Neural cell (in vitro differentiated cells): ENCODE data around the gene TRIM29. TPM values are rescaled to one million over a fixed set of nuclear protein-coding genes. Genes with fewer than 3 reads are reported as not detected.

Experiments used
- H2AFZ ChIP-seq: fragments of 200-600, 300-800 bp; sonication (generic), shearing (Covaris generic); 2 replicates; pipeline ENCODE4 v1.6.0; 2014; ENCODE audit warnings: low read depth, mild to moderate bottlenecking, antibody characterized with exemption, low read length, moderate library complexity
- H3F3A ChIP-seq: fragments of 200-600 bp; shearing (Covaris generic); 2 replicates; pipeline ENCODE4 v1.6.1; 2016; ENCODE audit warnings: mild to moderate bottlenecking, moderate library complexity, mixed read lengths, antibody characterized with exemption, low read length; ENCODE audit not compliant: insufficient read depth, poor library complexity, severe bottlenecking
- H3K27ac ChIP-seq: fragments of 200-600, 300-800 bp; sonication (generic), shearing (Covaris generic); 2 replicates; pipeline ENCODE4 v1.5.1; 2014; ENCODE audit warnings: mild to moderate bottlenecking, low read length, moderate library complexity
- H3K27me3 ChIP-seq: fragments of 300-800, 200-600 bp; sonication (generic), shearing (Covaris generic); 2 replicates; pipeline ENCODE4 v1.6.0; 2014; ENCODE audit warnings: mild to moderate bottlenecking, low read depth, low read length, moderate library complexity; ENCODE audit not compliant: insufficient read depth
- H3K36me3 ChIP-seq: fragments of 300-800, 200-600 bp; sonication (generic), shearing (Covaris generic); 2 replicates; pipeline ENCODE4 v1.5.1; 2014; ENCODE audit warnings: mild to moderate bottlenecking, antibody characterized with exemption, low read length, moderate library complexity; ENCODE audit not compliant: insufficient read depth
- H3K4me2 ChIP-seq: fragments of 300-800, 200-600 bp; sonication (generic), shearing (Covaris generic); 2 replicates; pipeline ENCODE4 v1.6.0; 2014; ENCODE audit warnings: mild to moderate bottlenecking, low read length
- H3K4me3 ChIP-seq: fragments of 300-800, 200-600 bp; sonication (generic), shearing (Covaris generic); 2 replicates; pipeline ENCODE4 v1.5.1; 2014; ENCODE audit warnings: mild to moderate bottlenecking, low read length, moderate library complexity
- H3K79me2 ChIP-seq: fragments of 200-600 bp; shearing (Covaris generic); replicated peaks from 2 replicates; pipeline ENCODE4 v1.6.0; 2014; ENCODE audit warnings: mild to moderate bottlenecking, low read length, moderate library complexity; ENCODE audit not compliant: insufficient read depth
- H3K9ac ChIP-seq: fragments of 300-800, 200-600 bp; sonication (generic), shearing (Covaris generic); 2 replicates; pipeline ENCODE4 v1.6.1; 2016; ENCODE audit warnings: mild to moderate bottlenecking, low read length, mixed read lengths
- H3K9me2 ChIP-seq: fragments of 200-600 bp; shearing (Covaris generic); 2 replicates; pipeline ENCODE4 v1.6.1; 2016; ENCODE audit warnings: mild to moderate bottlenecking, low read length, mixed read lengths; ENCODE audit not compliant: insufficient read depth
- H3K9me3 ChIP-seq: fragments of 200-600, 300-800 bp; sonication (generic), shearing (Covaris generic); 2 replicates; pipeline ENCODE4 v1.6.1; 2016; ENCODE audit warnings: mild to moderate bottlenecking, mixed run types, low read length, moderate library complexity, mixed read lengths
- H4K20me1 ChIP-seq: fragments of 200-600 bp; shearing (Covaris generic); 2 replicates; pipeline ENCODE4 v1.6.1; 2016; ENCODE audit warnings: mild to moderate bottlenecking, mixed run types; ENCODE audit not compliant: insufficient read depth
- CTCF ChIP-seq: fragments of 450-650 bp; IDR thresholded peaks from 2 replicates; pipeline ENCODE4 v1.5.1; 2014; ENCODE audit warnings: antibody characterized with exemption, mild to moderate bottlenecking, moderate library complexity; ENCODE audit not compliant: poor library complexity, severe bottlenecking
- EP300 ChIP-seq: fragments of 450-650 bp; conservative IDR thresholded peaks from 2 replicates; pipeline ENCODE4 v1.6.1; 2014; ENCODE audit warnings: antibody characterized with exemption, mild to moderate bottlenecking, moderate library complexity; ENCODE audit not compliant: poor library complexity, severe bottlenecking
- EZH2 ChIP-seq: fragments of 200-600, 300-800 bp; shearing (Covaris generic), sonication (generic); IDR thresholded peaks from 2 replicates; pipeline ENCODE4 v1.6.1; 2014; ENCODE audit warnings: antibody characterized with exemption, low read length, borderline replicate concordance, mild to moderate bottlenecking; ENCODE audit not compliant: insufficient read depth, poor library complexity, severe bottlenecking
- MXI1 ChIP-seq: fragments of 450-650 bp; conservative IDR thresholded peaks from 2 replicates; pipeline ENCODE4 v1.6.1; 2014; ENCODE audit warnings: antibody characterized with exemption, mild to moderate bottlenecking; ENCODE audit not compliant: poor library complexity, severe bottlenecking
- POLR2AphosphoS5 ChIP-seq: IDR thresholded peaks from 2 replicates; pipeline ENCODE4 v1.6.1; 2012
- RAD21 ChIP-seq: fragments of 450-650 bp; conservative IDR thresholded peaks from 2 replicates; pipeline ENCODE4 v1.6.1; 2014; ENCODE audit warnings: antibody characterized with exemption, mild to moderate bottlenecking, moderate library complexity
- SMC3 ChIP-seq: fragments of 450-650 bp; conservative IDR thresholded peaks from 2 replicates; pipeline ENCODE4 v1.6.1; 2014; ENCODE audit warnings: antibody characterized with exemption, mild to moderate bottlenecking, moderate library complexity; ENCODE audit not compliant: poor library complexity
- TAF1 ChIP-seq: IDR thresholded peaks from 2 replicates; pipeline ENCODE4 v1.6.1; 2012; ENCODE audit warnings: low read depth
- polyA plus RNA-seq: library from polyadenylated mRNA; depleted of rRNA; stranded (reverse); fragments of >200 nt; gene quantifications from 2 replicates; pipeline ENCODE4 v1.2.3, GENCODE V29; 2014
- TF ChIP-seq, protein P1 (sequence below): IDR thresholded peaks from 2 replicates; pipeline ENCODE4 v1.6.1; 2012; ENCODE audit warnings: borderline replicate concordance

The TRIM29 gene
- polyA plus RNA-seq, 1 donor from 2014 or later: 0.82 TPM

DNA sequence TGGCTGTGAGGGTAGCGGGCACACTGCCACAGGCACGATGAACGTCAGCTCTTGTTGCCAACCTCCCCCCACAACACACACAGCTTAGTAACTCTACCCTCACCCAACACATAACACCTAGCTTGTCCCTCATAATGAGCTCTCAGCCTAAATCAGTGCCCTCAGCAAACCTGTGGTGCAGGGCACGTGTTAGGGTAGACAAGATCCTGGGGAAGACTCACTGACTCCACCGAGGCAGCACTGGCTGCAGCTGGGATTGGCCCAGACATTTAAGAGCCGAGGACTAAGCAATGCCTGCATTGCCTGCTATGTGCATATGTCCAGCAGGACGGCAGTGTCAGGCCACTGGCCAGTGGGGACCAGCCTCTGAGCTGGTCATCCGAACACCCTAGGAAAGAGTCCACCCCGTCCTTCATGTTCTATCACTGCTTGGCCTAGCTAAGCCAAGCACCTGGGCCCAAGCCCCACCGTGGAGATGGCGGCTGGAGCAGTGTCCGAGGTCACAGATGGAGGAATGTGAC is 32.9 kb upstream of the TRIM29 start:
- no peak for TF ChIP-seq EP300
- TF ChIP-seq EZH2: no peak
- no peak for TF ChIP-seq MXI1
- TF ChIP-seq, protein P1, sequence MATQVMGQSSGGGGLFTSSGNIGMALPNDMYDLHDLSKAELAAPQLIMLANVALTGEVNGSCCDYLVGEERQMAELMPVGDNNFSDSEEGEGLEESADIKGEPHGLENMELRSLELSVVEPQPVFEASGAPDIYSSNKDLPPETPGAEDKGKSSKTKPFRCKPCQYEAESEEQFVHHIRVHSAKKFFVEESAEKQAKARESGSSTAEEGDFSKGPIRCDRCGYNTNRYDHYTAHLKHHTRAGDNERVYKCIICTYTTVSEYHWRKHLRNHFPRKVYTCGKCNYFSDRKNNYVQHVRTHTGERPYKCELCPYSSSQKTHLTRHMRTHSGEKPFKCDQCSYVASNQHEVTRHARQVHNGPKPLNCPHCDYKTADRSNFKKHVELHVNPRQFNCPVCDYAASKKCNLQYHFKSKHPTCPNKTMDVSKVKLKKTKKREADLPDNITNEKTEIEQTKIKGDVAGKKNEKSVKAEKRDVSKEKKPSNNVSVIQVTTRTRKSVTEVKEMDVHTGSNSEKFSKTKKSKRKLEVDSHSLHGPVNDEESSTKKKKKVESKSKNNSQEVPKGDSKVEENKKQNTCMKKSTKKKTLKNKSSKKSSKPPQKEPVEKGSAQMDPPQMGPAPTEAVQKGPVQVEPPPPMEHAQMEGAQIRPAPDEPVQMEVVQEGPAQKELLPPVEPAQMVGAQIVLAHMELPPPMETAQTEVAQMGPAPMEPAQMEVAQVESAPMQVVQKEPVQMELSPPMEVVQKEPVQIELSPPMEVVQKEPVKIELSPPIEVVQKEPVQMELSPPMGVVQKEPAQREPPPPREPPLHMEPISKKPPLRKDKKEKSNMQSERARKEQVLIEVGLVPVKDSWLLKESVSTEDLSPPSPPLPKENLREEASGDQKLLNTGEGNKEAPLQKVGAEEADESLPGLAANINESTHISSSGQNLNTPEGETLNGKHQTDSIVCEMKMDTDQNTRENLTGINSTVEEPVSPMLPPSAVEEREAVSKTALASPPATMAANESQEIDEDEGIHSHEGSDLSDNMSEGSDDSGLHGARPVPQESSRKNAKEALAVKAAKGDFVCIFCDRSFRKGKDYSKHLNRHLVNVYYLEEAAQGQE: no peak
- no peak for TF ChIP-seq CTCF
- no peak for TF ChIP-seq POLR2AphosphoS5
- TF ChIP-seq SMC3: no peak
- no peak for TF ChIP-seq TAF1
- TF ChIP-seq RAD21: no peak
- H3K27ac ChIP-seq: no peak overlapping the region

GRCh38 chr11:120169981-120170698 is 32.2 kb upstream of the TRIM29 start:
- H3K27me3 ChIP-seq: peaks cover 27% of the 10 kb centered on the region
- no peak for TF ChIP-seq EZH2
- no peaks in the 10 kb centered on the region for H3K9me3 ChIP-seq
- H3K27ac ChIP-seq: no peak overlapping the region
- no peaks in the 10 kb centered on the region for H3K79me2 ChIP-seq
- no peak overlapping the region for H2AFZ ChIP-seq
- no peaks in the 10 kb centered on the region for H3K36me3 ChIP-seq
- H3K9ac ChIP-seq: no peak overlapping the region
- H3F3A ChIP-seq: no peaks in the 10 kb centered on the region
- H4K20me1 ChIP-seq: no peaks in the 10 kb centered on the region
- no peak overlapping the region for H3K4me2 ChIP-seq
- H3K9me2 ChIP-seq: no peaks in the 10 kb centered on the region
- no peak overlapping the region for H3K4me3 ChIP-seq

More for the DNA sequence above, 32.9 kb upstream of the TRIM29 start:
- Histone ChIP-seq H2AFZ (no peak overlapping the region), H3K9me3 (no peaks in the 10 kb centered on the region), H3K79me2 (no peaks in the 10 kb centered on the region), H3K36me3 (no peaks in the 10 kb centered on the region), H3K27me3 (peaks cover 27% of the 10 kb centered on the region), H3K9me2 (no peaks in the 10 kb centered on the region), H3F3A (no peaks in the 10 kb centered on the region), H3K9ac (no peak overlapping the region), H4K20me1 (no peaks in the 10 kb centered on the region), H3K4me3 (no peak overlapping the region), H3K4me2 (no peak overlapping the region)
